ENCODE data around the gene CMSS1.

- TF ChIP-seq, protein P1, sequence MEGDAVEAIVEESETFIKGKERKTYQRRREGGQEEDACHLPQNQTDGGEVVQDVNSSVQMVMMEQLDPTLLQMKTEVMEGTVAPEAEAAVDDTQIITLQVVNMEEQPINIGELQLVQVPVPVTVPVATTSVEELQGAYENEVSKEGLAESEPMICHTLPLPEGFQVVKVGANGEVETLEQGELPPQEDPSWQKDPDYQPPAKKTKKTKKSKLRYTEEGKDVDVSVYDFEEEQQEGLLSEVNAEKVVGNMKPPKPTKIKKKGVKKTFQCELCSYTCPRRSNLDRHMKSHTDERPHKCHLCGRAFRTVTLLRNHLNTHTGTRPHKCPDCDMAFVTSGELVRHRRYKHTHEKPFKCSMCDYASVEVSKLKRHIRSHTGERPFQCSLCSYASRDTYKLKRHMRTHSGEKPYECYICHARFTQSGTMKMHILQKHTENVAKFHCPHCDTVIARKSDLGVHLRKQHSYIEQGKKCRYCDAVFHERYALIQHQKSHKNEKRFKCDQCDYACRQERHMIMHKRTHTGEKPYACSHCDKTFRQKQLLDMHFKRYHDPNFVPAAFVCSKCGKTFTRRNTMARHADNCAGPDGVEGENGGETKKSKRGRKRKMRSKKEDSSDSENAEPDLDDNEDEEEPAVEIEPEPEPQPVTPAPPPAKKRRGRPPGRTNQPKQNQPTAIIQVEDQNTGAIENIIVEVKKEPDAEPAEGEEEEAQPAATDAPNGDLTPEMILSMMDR (IDR thresholded peaks at IDR 0.05; ENCODE audit: low read length) = no peak
- no peak for TF ChIP-seq EZH2phosphoT487 (IDR thresholded peaks at IDR 0.05; ENCODE audit: low read length)
Measured at GRCh38 chr3:99960941-99961340, 143.3 kb downstream of the CMSS1 start.

Data from MM.1S (cell line).